GM18498 (cell line): ENCODE data around the gene PCAT6.
"Not testable (repeated sequence)": the region's sequence is repeated elsewhere in the genome, so short reads cannot be mapped to it uniquely, and the experiment has no call there.

Experiments
- ATAC-seq: cut with Tn5 transposase; IDR thresholded peaks from one replicate; pipeline ENCODE4 v1.9.1; 2021; ENCODE audit warnings: mild to moderate bottlenecking, moderate library complexity; ENCODE audit not compliant: unreplicated experiment

The PCAT6 gene

DNA sequence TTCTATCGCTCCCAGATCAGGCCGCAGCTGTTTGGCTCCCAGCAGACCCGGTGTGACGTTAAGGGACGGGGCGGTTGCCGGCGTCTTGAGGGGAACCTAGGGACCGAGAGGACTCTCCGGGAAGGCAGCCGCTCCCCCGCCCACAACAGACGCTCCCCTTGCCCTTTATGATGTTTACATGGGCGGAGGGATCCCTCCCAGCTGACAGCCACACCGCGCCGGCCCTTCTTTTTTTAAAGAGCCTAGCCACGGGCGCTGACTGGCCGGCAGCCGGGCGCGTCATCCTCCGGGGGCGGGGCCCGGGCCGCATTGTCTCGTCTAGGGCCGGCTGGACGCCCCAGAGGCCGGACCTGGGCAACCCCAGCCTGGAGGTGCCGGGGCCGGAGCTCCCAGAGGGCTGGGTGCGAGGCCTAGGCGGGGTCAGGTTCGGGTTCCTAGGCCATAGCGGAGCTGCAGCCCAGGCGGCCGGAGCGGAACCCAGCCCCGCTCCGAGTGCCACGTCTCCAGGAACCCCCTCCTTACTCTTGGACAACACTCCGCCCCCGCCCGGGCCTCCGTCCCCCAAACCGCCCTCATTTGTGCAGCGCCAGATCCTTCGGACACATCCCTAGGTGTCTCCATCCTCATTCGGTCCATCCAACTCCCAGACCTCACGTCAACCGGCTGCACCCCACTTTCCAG lies at the start of gene PCAT6:
Gene PCAT6 (plus strand): TSS at position 340 of the 681 bp plus-strand sequence.
- peak; percentile 81 for ATAC-seq

DNA sequence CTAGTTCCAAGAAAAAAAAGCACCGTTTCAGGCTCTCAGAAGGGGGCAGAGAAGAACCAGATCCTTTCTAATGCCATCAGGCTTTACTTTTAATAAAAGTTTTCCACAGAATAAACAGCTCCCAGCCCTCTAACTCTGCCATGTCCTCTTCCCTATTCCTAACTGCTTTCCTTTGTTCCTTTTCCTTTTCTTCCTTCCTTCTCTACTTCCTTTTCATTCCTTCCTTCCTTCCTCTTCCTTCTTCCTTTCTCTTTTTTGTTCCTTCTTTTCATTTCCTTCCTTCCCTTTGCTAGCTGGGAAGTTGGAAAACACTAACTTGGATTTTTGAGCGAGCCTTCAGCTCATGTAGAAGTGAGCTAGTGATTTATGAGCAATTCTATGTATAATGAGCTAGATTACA lies 48.7 kb upstream of the PCAT6 start:
- ATAC-seq, result no peak

DNA sequence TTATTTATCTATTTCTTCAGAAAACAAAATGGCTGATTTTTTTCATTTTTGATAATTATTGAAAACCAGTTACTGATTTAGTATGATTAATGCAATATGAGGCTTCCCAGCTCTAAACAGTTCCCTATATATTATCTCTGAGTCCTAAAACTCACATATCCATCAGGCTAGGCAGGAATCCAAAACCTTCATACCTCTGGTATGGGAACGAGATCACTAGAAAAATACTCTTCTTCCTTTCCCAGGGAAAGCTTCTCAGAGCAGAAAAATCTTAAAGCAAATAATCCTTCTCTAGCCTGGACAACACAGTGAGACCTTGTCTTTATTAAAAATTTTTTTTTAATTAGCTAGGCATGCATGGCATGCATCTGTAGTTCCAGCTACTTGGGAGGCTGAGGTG lies 45.0 kb upstream of the PCAT6 start:
- ATAC-seq, result no peak

DNA sequence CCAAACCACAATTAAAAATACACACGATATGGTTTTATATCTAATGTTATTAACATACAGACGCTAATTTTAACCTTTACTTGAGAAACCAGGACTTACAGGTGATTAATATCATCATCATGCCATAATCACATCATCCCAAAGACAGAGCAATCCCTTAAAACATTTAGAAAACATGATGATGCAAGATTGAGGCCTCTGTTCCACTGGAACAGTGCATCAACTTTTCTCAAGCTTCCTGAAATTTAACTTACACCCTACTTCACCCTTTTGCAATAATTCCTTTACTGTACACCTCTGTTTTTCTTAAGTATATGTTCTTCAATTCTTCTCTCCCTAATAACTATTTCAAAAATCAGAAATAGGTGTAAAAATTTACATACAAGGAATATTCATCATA lies 40.6 kb upstream of the PCAT6 start:
- no peak for ATAC-seq

DNA sequence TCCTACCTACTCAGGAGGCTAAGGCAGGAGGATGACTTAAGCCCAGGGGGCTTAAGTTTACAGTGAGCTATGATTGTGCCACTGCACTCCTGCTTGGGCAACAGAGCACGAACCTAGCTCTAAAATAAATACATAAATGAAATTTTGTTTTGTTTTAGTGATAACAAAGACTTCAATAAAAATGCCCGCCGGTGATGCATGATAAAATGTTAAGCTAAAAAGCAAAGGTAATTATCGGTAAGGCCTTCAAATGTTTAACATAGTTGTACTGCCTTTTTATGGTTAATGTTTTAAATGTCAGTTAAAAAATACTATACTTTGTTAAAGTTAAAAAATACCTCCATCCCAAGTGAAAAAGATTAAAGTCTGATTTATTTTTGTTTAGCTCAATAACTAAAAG lies 29.6 kb upstream of the PCAT6 start:
- ATAC-seq, result no peak

DNA sequence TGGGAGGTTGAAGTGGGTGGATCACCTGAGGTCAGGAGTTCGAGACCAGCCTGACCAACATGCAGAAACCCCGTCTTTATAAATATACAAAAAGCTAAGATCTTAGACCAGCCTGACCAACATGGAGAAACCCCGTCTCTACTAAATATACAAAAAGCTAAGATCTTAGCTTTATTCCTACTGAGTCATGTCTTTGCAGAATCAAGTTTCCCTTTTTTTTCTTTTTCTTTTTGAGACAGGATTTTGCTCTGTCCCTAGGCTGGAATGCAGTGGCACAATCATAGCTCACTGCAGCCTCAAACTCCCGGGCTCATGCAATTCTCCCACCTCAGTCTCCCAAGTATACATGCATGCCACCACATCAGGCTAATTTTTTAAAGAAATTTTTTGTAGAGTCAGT lies 23.9 kb upstream of the PCAT6 start:
- ATAC-seq, result no peak

DNA sequence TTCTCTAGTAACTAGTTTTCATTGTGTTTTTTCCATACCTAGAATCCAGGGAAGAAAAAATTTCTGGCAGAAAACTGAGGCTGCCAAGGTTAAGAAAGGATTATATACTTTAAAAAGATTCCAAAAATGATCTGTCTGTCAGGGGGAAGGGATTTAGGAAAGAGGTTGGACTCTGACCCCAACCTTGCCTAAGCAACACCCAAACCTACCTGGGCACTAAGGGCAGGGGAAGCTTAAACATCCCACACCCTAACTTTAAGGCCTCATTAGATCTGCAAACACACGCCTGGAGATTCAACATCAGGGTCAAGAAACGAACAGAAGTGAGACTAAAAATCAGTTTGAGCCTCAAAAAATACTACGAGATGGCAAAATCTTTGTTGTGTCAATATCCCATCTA lies 22.0 kb upstream of the PCAT6 start:
- ATAC-seq, result no peak

DNA sequence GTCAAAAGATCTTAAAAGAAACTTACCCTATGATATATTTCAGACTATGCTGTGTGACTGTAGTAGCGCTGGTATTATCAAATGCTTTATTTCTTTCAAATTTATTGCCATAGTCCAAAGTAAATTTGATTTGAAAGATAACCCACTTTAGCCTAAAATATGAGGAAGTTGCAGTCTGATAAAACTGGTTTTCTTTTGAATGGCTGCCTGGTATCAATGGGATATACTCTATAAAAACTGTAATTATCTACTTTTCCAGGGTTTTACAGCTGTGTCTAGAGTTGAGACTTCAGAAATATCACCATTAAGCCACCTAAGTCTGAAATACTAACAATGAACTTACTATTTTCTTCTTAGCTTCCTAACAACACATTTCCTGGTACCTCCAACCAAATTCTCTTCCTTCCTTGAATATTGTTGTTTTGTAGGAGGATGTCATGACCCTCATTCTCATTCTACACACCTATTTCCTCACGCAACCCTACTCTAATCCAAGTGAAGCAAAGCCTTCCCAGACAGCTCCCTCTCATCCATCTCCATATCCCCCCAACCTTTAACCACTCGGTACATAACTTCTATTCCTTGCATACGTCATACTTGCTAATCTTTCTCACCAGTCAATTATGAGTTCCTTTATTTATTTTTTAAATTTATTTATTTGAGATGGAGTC lies 19.5 kb upstream of the PCAT6 start:
- no peak for ATAC-seq

DNA sequence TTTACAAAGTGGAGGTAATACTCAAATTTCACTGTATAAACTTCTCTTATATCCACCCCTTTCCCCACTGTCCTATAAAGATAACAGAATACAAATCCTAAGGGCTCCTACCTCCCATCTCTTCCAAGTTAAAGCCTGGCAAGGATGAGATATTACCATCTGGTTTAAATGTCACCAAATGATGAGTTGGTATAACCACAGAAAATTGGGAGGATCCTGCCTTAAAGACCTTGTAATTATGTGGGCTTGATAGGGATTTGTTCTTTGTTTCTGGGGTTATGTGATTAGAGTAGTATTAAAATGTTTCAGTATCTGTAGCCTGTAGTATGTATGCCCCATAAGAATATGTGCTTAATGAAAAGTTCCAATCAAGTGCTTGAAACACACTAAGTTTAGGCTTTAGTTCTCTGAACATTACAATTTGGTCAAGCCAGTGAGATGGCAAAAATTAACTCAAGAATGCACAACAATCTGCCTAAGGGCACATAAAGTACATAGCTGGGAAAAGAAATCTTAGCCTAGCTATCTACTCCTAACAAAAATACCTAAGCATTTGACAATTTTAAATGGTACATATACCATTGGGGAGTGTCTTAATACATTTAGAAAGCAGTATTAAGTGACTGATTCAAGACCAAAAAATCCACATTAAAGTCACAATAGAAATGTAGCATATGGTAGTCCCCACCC lies 16.6 kb upstream of the PCAT6 start:
- ATAC-seq, result no peak

DNA sequence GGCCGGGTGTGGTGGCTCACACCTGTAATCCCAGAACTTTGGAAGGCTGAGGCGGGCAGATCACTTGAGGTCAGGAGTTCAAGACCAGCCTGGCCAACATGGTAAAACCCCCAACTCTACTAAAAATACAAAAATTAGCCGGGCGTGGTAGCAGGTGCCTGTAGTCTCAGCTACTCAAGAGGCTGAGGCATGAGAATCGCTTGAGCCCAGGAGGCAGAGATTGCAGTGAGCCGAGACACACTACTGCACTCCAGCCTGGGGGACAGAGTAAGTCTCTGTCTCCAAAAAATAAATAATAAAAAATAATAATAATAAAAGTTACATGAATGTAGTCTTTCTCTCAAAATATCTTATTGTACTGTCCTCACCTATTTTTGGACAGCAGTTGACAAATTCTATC lies 15.8 kb upstream of the PCAT6 start:
- ATAC-seq, result not testable (repeated sequence)

DNA sequence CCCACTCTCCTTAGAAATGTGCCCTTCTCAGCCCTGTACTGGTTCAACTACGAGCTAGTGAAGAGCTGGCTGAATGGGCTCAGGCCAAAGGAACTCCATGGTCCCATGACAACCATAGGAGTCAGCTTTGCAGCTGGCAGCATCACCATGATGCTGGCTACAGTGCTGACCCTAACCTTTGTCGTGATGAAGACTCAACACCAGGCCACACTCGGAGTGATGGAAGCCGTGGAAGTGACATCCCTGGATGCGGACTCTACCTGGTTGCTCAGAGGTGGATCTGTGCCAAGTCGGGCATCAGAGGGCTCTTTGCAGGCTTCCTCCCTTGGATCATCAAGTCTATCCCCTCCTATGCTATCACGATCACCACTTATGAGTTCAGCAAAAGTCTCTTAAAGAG lies 14.1 kb upstream of the PCAT6 start:
- ATAC-seq, result no peak

DNA sequence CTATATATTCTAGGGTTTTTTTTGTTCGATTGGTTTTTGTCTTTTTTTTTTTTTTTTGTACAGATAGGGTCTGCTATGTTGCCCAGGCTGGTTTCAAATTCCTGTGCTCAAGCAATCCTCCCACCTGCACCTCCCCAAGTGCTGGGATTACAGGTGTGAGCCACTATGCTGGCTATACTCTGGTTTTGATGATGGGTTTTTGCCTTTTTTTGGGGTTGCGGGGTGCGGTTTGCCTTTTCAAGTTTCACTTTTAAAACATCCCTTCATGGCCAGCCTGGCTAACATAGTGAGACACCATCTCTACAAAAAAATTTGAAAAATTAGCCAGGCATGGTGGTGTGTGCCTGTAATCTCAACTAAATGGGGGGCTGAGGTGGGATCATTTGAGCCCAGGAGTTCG lies 12.5 kb upstream of the PCAT6 start:
- no peak for ATAC-seq

DNA sequence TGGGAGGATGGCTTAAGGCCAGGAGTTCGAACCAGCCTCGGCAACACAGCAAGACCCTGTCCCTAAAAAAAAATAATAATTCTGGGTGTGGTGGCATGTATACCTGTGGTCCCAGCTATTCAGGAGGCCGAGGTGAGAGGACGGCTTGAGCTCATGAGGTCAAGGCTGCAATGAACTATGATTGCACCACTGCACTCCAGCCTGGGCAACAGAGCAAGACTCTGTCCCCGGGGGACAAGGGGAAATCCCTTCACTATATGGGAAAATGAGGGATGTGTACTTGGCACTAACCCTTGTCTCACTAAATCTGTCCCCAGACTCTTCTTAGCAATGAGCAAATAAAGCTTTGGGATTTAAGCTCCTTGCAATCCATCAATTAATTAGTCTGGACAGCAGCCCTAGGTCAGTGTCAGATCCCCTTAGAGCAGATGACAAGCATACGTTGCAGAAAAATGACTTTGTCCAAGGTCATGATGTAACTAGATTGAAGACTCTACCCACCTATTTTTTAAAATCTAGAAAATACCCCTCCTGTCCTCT lies 11.9 kb upstream of the PCAT6 start:
- no peak for ATAC-seq

DNA sequence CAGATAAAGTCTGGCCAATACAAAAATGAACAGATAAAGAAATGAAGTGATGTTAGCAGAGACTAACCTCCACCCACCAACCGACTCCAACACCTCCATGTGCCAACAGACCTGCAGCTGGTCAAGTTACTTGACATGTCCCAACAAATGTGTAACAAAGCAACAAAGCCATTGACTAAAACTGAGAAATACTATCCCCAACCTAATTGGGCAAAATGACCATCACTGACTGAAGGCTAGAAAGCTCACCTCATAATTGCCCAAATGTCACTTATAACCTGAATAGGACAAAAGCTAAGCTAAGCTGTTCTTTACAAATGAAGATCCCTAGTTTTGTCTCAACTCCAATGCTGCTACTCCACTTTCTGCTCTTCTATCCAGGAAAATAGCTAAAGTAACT lies 10.0 kb upstream of the PCAT6 start:
- ATAC-seq, result no peak

DNA sequence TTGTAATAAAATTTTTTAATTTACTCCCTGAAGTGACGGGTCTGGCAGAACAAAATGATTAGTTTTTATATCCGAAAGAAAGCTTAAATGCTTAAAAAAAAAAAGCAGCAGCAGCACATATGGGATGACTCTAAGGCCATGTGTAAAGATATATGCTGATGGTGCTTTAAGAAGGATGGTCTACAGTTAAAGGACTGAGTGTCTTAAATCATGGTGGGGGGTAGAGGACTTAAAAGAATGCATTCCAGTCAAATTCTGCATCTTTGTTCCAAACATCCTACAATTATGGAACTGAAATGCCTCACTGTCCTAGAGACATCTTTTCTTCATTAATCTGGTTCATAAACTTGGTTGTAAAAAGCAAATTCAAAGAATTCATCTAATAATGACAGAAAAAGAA lies 9.6 kb upstream of the PCAT6 start:
- no peak for ATAC-seq

DNA sequence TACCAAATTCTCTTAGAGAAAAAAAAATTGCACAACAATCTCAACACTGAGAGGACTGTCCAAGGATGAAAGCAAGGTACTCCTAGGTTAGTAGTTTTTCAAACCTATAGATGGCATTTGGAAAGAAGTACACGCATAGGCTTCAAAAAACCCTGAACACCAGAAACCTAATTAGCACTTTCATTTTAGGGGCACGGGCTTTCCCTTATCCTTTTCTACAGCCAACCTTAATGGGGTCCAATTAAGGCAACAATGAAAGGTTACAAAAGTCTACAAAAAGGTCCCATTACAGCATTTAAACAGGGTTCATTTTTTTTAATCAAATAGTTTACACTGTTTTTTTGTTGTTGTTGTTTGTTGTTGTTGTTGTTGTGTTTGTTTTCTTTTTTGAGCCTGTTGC lies 8.7 kb upstream of the PCAT6 start:
- ATAC-seq, result no peak

DNA sequence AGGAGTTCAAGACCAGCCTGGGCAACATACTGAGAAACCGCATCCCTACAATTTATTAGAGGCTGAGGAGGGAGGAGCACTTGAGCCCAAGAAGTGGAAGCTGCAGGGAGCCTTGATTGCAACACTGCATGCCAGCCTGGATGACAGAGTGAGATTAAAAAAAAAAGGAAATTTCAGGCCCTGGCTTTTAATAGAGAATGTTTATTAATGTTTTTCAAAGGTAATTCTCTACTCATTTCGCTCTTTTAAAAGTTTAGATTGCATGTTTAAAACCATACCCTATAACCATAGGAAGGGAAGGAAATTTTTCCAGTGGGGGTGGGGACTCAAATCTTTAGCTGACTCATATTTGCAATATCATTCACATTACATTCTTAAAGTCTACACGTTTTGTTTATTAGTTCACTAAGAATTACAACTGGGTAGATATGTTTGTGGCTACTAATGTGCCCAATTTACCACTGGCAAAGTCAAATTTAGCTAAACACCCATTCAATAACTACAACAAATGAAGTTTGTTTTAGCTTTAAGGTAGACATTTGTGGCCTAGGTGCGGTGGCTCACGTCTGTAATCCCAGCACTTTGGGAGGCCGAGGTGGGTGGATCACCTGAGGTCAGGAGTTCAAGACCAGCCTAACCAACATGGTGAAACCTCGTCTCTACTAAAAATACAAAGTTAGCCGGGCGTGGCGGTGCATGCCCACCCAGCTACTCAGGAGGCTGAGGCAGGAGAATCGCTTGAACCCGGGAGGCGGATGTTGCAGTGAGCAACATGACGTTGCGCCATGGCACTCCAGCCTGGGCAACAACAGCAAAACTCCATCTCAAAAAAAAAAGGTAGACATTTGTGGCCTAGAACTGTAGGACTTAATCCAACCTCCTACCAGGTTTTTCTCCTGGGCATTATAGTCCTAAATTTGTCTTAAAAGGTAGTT lies 7.5 kb upstream of the PCAT6 start:
- no peak for ATAC-seq

DNA sequence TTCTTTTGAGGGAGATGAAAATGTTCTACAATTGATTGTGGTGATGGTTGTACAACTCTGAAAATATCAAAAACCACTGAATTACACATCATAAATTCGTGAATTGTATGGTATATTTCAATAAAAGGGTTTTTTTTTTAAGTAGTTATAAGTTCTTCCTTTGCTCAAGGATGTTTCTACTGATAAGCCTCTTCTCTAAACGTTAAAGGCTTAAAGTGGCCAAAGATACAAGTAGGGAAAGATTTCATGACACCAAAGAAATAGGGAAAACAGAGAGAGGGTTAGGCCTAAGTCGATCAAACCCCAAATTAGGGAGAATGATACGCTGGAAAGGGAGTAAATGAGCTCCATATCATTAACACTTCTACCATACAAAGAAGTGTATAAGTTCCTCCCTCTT lies 6.6 kb upstream of the PCAT6 start:
- ATAC-seq, result no peak

DNA sequence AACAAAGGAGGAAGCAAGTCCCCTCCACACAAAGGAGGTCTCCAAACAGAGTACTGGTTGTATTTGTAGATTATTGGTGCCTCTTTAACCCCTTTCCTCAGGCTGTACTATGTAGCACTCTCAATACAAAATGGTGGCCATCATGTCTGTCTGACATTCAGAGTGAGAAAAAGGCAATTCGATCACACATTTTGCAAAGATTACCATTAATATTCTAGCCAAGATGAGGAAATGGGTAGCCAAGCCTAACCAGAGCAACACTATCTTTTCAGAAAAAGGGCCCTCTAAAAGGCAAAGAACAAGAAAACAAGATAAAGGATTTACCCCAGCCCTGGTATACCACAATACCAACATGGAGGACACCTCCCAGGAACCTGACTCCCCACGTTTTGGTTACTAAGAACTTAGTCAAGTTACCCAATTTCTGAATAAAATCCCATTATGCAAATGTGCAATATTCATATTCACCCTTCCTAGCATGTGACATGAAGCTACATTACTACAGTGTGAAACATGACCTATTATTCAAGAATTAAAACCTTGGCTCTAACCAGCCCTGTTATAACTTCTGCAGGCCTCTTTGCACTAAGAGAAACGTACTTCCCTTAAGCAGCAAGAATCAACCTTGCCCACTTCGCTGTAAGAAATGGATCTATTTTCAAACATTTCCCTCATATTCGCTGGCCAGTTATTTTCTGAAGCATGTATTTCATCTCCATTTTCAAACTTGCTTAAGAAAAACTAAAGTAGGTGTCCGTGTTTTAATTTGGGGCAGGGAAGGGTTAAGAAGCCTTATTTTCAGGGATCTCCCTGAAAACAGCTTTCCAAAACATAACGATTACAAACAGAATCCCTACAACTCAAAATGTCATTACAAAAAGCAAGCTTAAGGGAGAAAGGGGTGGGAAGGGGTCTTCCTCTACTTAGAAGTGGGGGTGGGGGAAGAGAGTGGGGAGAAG lies 4.6 kb upstream of the PCAT6 start:
- ATAC-seq, result no peak
